ENCODE measurements around the gene PPP2R2B. TPM values are rescaled to one million over a fixed set of nuclear protein-coding genes. Genes with fewer than 3 reads are reported as not detected.

The PPP2R2B gene
- total RNA-seq, 2 experiments from 2014 or later, result 5.3 to 8.7 TPM

DNA sequence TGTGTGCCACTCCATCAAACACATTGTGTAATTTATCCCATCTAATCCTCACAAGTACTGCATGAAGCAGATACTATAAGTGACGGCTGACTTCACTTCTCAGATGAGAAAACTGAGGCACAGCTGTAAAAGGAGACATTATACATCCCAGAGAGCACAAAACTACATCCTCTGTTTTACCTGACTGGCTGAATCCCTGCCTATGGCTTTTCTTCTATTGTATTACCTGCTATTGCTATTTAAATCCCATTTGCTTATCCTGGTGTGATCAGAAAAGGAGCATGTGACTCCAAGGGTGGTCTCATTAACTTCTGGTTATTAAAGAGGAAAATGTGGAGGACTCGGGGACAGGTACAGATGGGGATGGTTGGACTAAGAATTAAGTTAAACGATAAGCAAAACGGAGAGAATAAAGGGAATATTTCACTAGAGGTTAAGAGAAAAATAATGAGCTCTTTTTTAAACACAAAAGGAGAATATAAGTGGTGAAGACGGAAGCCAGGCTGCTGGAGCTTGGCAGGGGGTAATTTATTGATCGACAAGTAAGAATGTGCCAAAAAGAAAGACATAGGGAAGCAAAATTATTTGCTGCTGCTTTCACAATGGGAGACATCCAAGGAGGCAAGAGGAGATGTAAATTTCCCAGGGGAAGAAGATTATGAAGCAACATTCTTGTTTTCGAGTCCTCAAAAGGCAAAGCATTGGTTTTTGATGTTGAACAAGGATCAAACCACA, 206.8 kb downstream of the PPP2R2B start:
- no peak overlapping the region for H3K27ac Mint-ChIP-seq
- peaks cover 6% of the 10 kb centered on the region for H3K27me3 Mint-ChIP-seq
- ATAC-seq (ENCODE audit: low read depth) (no peak), DNase-seq (no peak)
- H3K4me1 Mint-ChIP-seq, result no peaks in the 10 kb centered on the region
- H3K4me3 Mint-ChIP-seq, result no peak overlapping the region
- H3K36me3 Mint-ChIP-seq, result no peaks in the 10 kb centered on the region
- POLR2A ChIA-PET, result no interaction called here
- no peaks in the 10 kb centered on the region for H3K9me3 Mint-ChIP-seq

- POLR2A ChIA-PET, result no interaction called here
- Mint-ChIP-seq H3K4me1 (peaks cover 3% of the 10 kb centered on the region), H3K27me3 (peaks cover 6% of the 10 kb centered on the region), H3K36me3 (no peaks in the 10 kb centered on the region), H3K27ac (no peak overlapping the region), H3K4me3 (no peak overlapping the region), H3K9me3 (no peaks in the 10 kb centered on the region)
- DNase-seq, result no peak
- no peak for ATAC-seq (ENCODE audit: low read depth)
Observed at GRCh38 chr5:146669656-146670055, 208.9 kb downstream of the PPP2R2B start.

DNA sequence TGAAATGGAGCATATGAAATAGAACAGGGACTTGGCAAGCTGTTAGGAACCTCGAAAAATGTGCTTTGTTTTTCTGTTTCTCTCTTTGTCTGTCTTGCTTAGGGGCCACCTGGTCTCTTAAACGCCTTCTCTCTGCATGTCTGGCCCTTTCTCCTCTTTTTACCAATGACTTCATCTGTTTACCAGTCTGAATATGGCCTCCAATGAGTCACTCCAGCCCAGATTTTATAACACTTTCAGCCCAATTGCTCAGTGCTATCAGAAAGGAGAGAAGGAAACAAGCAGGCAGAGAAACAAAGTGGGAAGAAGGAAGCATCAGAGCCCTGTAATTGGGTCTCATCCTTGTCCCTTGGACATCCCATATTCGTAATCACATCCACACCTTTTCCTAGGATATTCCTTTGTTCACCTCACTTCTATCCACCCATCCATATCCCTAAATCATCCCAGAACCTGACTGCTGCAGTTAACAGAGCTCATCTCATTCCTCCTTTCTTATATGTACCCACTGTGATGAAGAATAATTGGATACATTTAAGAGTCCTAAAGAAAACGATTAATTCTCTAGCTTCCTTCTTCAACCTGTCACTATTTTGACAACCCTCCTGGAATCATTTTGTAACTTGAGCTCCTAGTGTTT, 210.8 kb downstream of the PPP2R2B start:
- no peaks in the 10 kb centered on the region for H3K36me3 Mint-ChIP-seq
- peaks cover 3% of the 10 kb centered on the region for H3K4me1 Mint-ChIP-seq
- ATAC-seq (ENCODE audit: low read depth) (no peak), DNase-seq (no peak)
- H3K27ac Mint-ChIP-seq, result no peak overlapping the region
- H3K27me3 Mint-ChIP-seq, result peaks cover 4% of the 10 kb centered on the region
- no peaks in the 10 kb centered on the region for H3K9me3 Mint-ChIP-seq
- POLR2A ChIA-PET, result no interaction called here
- H3K4me3 Mint-ChIP-seq, result no peak overlapping the region

DNA sequence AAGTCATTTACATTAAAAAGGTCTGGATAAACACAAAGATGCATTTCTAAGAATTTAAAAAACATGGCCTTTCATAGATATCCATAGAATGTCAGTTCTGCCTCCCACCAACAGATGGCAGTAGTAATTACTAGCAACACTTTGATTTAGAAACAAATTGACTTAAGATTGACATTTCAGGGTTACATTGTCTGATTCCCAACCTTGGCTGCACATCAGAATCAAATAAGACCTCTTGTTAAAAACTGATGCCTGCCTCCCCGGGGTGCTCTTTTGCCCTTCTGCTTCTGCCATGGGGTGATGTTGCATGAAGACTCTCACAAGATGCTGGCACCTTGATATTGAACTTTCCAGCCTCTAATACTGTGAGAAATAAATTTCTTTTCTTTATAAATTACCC, 216.3 kb downstream of the PPP2R2B start:
- POLR2A ChIA-PET, result no interaction called here
- no peaks in the 10 kb centered on the region for H3K27me3 Mint-ChIP-seq
- DNase-seq (no peak), ATAC-seq (ENCODE audit: low read depth) (no peak)
- H3K36me3 Mint-ChIP-seq, result no peaks in the 10 kb centered on the region
- no peak overlapping the region for H3K4me3 Mint-ChIP-seq
- no peak overlapping the region for H3K27ac Mint-ChIP-seq
- H3K9me3 Mint-ChIP-seq, result no peaks in the 10 kb centered on the region
- H3K4me1 Mint-ChIP-seq, result peaks cover 3% of the 10 kb centered on the region

DNA sequence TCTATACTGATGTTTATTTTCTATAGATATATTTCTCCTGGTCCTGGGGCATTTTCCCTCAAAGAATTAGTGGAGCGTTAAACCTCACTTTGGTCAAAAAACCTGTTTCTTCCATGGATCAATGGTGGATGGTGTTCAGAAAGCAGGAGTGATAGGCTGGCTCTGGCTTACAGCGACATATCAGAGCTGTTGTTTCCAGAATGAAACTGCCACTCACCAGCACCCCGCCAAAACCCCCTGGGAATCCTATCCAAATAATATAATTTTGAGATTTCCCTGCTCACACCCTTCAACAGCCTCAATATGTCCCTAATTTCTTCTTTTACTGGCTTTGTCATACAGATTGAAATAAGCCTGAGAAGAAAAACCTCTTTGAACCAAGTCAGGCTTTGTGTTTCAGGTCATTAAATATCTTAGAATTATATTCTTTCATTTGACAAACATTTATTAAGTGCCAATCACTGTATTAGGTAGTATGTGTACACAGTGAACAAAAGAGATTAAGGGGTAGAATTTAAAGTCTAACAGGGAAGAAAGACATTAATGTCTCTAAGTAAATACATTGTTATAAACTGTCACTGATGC, 218.1 kb downstream of the PPP2R2B start:
- Mint-ChIP-seq H3K4me1 (peaks cover 2% of the 10 kb centered on the region), H3K9me3 (no peaks in the 10 kb centered on the region), H3K27ac (no peak overlapping the region), H3K36me3 (no peaks in the 10 kb centered on the region), H3K4me3 (no peak overlapping the region), H3K27me3 (no peaks in the 10 kb centered on the region)
- no peak for DNase-seq
- POLR2A ChIA-PET, result no interaction called here
- ATAC-seq (ENCODE audit: low read depth), result no peak

DNA sequence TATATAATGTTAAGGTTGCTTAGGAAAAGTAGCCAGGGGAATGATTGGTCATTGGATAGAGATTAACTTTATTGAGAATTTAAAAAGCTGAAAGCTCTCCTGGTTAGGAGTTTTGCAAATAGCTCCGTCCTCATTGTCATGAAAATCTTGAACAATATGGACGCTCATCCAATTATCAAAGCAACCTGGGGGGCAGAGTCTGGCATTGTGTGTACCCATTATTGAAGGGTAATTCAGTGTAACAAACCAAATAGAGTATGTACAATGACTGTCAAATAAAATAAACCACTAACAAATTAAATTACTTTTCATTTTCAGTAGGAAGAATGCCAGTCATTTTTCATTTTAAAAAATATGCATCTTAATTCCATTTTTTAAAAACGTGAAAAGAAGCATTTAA, 218.6 kb downstream of the PPP2R2B start:
- no peaks in the 10 kb centered on the region for H3K4me1 Mint-ChIP-seq
- H3K27me3 Mint-ChIP-seq, result no peaks in the 10 kb centered on the region
- no peaks in the 10 kb centered on the region for H3K9me3 Mint-ChIP-seq
- no peak overlapping the region for H3K4me3 Mint-ChIP-seq
- no peak for ATAC-seq (ENCODE audit: low read depth)
- POLR2A ChIA-PET, result no interaction called here
- no peak overlapping the region for H3K27ac Mint-ChIP-seq
- no peaks in the 10 kb centered on the region for H3K36me3 Mint-ChIP-seq
- DNase-seq, result no peak

DNA sequence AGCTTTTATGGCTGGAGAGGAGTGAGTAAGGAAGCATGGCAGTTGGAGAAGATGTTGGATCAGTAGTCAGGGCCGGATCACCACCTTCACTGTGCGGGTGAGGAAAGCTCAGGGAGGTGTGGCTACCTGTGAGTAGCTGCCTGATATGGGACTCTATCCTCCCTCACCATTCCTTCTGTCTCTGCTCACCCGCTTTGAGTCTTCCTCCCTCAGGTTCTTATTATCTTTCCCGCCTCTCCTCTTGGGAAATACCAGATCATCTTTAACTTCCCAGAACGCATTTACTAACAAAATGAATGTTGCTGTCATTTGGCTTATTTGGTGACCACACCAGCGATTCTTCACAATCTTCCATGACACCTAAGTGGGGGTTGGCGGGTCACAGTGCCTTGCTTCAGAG, 221.9 kb downstream of the PPP2R2B start:
- Mint-ChIP-seq H3K9me3 (no peaks in the 10 kb centered on the region), H3K4me3 (no peak overlapping the region), H3K27ac (no peak overlapping the region), H3K36me3 (no peaks in the 10 kb centered on the region), H3K27me3 (no peaks in the 10 kb centered on the region), H3K4me1 (no peaks in the 10 kb centered on the region)
- ATAC-seq (ENCODE audit: low read depth) (no peak), DNase-seq (no peak)
- POLR2A ChIA-PET, result no interaction called here

DNA sequence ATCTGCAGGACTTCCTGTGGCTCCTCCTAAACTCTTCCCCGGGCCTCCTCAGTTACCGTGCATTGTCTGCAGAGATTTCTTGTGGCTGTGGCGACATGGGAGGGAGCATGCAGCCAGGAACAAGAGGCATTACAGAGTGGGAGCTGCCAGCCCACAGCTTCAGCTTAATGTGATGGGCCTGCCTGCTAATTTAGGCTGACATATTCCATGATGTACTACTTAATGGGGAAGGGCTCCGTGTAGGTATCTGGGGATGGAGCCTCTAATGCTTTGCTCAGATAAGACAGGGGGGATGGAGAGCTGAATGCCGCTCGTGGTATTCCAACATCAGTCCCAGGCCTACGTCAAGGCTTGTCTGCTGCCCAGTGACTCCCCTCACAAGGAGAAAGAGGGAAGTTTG, 225.0 kb downstream of the PPP2R2B start:
- POLR2A ChIA-PET, result no interaction called here
- DNase-seq, result no peak
- Mint-ChIP-seq H3K4me3 (no peak overlapping the region), H3K36me3 (no peaks in the 10 kb centered on the region), H3K27ac (no peak overlapping the region), H3K9me3 (no peaks in the 10 kb centered on the region), H3K27me3 (no peaks in the 10 kb centered on the region), H3K4me1 (no peaks in the 10 kb centered on the region)
- ATAC-seq (ENCODE audit: low read depth), result no peak

- Mint-ChIP-seq H3K9me3 (no peaks in the 10 kb centered on the region), H3K27ac (no peak overlapping the region)
Observed at GRCh38 chr5:146652547-146652946, 226.0 kb downstream of the PPP2R2B start.

DNA sequence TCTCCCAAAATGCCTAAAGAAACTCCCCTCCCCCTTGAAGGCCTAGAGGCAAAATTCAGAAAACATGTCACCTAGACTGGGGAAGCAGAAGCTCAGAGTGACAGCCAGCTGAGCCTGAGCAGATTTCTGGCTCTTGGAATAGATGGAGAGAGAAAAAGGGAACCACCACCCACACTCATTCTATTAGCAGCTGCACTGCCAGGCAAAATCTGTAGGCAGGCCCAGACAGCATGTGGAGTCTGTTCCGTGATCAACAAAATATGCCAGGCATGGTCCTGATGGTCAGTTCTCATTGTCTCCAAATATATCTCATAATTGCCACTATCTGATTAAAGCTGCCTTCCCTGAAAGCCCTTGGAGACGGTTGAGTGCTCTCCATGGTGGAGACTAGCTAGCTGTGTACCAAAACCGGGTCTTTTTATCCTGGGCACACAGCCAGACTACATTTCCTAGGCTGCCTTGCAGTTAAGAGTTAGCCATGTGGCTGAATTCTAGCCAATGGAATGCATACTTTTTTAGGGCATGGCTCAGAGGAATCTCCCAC, 230.8 kb downstream of the PPP2R2B start:
- no peaks in the 10 kb centered on the region for H3K4me1 Mint-ChIP-seq
- H3K4me3 Mint-ChIP-seq, result no peak overlapping the region
- no peaks in the 10 kb centered on the region for H3K27me3 Mint-ChIP-seq
- DNase-seq (no peak), ATAC-seq (ENCODE audit: low read depth) (no peak)
- POLR2A ChIA-PET, result no interaction called here
- no peaks in the 10 kb centered on the region for H3K9me3 Mint-ChIP-seq
- H3K36me3 Mint-ChIP-seq, result no peaks in the 10 kb centered on the region
- no peak overlapping the region for H3K27ac Mint-ChIP-seq

More at GRCh38 chr5:146652547-146652946, 226.0 kb downstream of the PPP2R2B start:
- POLR2A ChIA-PET, result no interaction called here
- no peaks in the 10 kb centered on the region for H3K4me1 Mint-ChIP-seq
- no peak for DNase-seq
- H3K4me3 Mint-ChIP-seq, result no peak overlapping the region
- no peaks in the 10 kb centered on the region for H3K36me3 Mint-ChIP-seq
- ATAC-seq (ENCODE audit: low read depth), result no peak
- H3K27me3 Mint-ChIP-seq, result no peaks in the 10 kb centered on the region

DNA sequence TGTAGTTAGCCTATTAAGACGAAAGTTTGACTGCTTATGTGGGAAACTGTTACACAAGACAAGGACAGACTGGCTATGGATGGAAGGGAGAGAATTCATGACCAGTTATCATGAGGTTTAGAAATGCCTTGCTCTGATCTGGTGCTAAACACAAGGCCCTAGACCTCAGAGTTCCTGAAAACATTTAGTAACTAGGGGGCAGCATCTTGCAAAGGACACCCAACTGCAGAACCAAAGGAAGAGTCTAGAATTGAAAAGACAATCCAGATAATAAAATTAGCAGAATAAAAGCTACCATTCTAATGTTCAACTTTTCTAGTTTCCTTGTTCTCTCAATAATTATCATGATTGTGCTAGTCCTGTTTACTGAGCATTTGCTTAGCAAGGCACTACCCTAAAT, 232.1 kb downstream of the PPP2R2B start:
- H3K4me3 Mint-ChIP-seq, result no peak overlapping the region
- no peaks in the 10 kb centered on the region for H3K4me1 Mint-ChIP-seq
- H3K27ac Mint-ChIP-seq, result no peak overlapping the region
- DNase-seq (no peak), ATAC-seq (ENCODE audit: low read depth) (no peak)
- POLR2A ChIA-PET, result no interaction called here
- H3K9me3 Mint-ChIP-seq, result no peaks in the 10 kb centered on the region
- no peaks in the 10 kb centered on the region for H3K36me3 Mint-ChIP-seq
- H3K27me3 Mint-ChIP-seq, result no peaks in the 10 kb centered on the region

DNA sequence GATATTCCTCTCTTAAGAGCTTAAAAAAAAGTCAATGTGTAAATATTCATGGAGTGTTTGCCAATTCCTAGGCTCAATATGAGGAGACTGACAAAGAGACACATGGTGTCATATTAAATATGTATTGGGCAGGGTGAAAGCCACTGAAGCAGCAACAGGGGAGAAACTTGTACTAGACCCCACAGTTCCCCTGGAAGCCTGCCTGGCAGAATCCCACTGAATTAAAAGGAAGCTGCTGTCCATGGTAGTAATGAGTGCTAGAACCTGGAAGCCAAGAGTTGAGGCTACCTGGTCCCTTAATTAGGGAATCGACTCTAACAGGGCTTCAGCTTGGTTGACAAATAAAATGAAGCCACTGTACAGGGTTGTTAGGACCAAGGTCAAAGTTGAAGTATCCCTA, 233.2 kb downstream of the PPP2R2B start:
- POLR2A ChIA-PET, result no interaction called here
- ATAC-seq (ENCODE audit: low read depth), result no peak
- H3K4me1 Mint-ChIP-seq, result no peaks in the 10 kb centered on the region
- no peaks in the 10 kb centered on the region for H3K27me3 Mint-ChIP-seq
- DNase-seq, result no peak
- no peaks in the 10 kb centered on the region for H3K36me3 Mint-ChIP-seq
- no peak overlapping the region for H3K27ac Mint-ChIP-seq
- no peak overlapping the region for H3K4me3 Mint-ChIP-seq
- H3K9me3 Mint-ChIP-seq, result no peaks in the 10 kb centered on the region

GRCh38 chr5:146644831-146645230, 233.7 kb downstream of the PPP2R2B start:
- H3K36me3 Mint-ChIP-seq, result no peaks in the 10 kb centered on the region
- DNase-seq (no peak), ATAC-seq (ENCODE audit: low read depth) (no peak)
- no peaks in the 10 kb centered on the region for H3K27me3 Mint-ChIP-seq
- POLR2A ChIA-PET, result no interaction called here
- H3K4me1 Mint-ChIP-seq, result no peaks in the 10 kb centered on the region
- H3K4me3 Mint-ChIP-seq, result no peak overlapping the region
- H3K9me3 Mint-ChIP-seq, result no peaks in the 10 kb centered on the region
- H3K27ac Mint-ChIP-seq, result no peak overlapping the region

DNA sequence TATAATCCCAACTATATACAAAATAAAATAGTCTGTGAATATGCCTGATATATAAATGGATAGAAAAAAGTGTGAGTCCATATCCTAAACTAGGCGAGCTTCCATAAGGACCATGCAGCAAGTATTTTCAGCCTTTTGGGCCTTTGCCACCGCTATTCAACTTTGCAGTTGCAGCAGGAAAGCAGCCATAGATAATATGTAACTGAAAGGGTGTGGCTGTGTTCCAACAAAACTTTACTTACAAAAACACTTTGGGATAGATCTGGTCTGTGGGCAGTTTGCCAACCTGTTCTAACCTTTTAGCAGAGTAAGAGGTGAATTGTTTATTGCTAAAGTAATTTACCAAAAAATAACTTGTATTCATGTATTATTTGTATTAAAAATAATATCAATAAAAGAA, 234.8 kb downstream of the PPP2R2B start:
- ATAC-seq (ENCODE audit: low read depth) (no peak), DNase-seq (no peak)
- Mint-ChIP-seq H3K36me3 (no peaks in the 10 kb centered on the region), H3K9me3 (no peaks in the 10 kb centered on the region), H3K4me1 (no peaks in the 10 kb centered on the region), H3K27ac (no peak overlapping the region), H3K4me3 (no peak overlapping the region), H3K27me3 (no peaks in the 10 kb centered on the region)
- POLR2A ChIA-PET, result no interaction called here
